K562 (cell line): ENCODE data around the gene RNF31. TPM values are rescaled to one million over a fixed set of nuclear protein-coding genes. Genes with fewer than 3 reads are reported as not detected.
A peak's percentile ranks its signal among the peaks of the same experiment; 100 is the strongest.

ENCODE experiments used
- ARNT ChIP-seq, 2 experiments: fragments of 450-650 bp; IDR thresholded peaks; 2 replicates each; pipeline ENCODE4 v1.6.1; 2016; ENCODE audit warnings: mild to moderate bottlenecking in 1 of 2
- BHLHE40 ChIP-seq: IDR thresholded peaks from 2 replicates; pipeline ENCODE4 v1.6.1; 2011; ENCODE audit warnings: low read length, improper control_type of control experiment
- BRD4 ChIP-seq: fragments of 200-600 bp; sonication (generic); IDR thresholded peaks from 2 replicates; pipeline ENCODE4 v1.6.1; 2017; ENCODE audit warnings: inconsistent platforms
- CC2D1A ChIP-seq: fragments of 450-650 bp; IDR thresholded peaks from 2 replicates; pipeline ENCODE4 v1.6.1; 2017; ENCODE audit warnings: mild to moderate bottlenecking
- CCAR2 ChIP-seq: fragments of 200-400 bp; formaldehyde crosslinking; IDR thresholded peaks from 2 replicates; pipeline ENCODE4 v1.6.1; 2017; ENCODE audit warnings: mild to moderate bottlenecking, low read depth, low read length
- DMBX1 ChIP-seq: fragments of 250-450 bp; sonication (Bioruptor Pico); IDR thresholded peaks from 2 replicates; pipeline ENCODE4 v1.8.0; 2022; ENCODE audit warnings: inconsistent platforms, mild to moderate bottlenecking, moderate library complexity, borderline replicate concordance
- ETV5 ChIP-seq: sonication (generic); formaldehyde crosslinking; IDR thresholded peaks from 2 replicates; pipeline ENCODE4 v1.4.0; 2020; ENCODE audit warnings: low read depth, mild to moderate bottlenecking, missing genetic modification reagents
- FOXJ2 ChIP-seq: fragments of 200-800 bp; sonication (Bioruptor generic); IDR thresholded peaks from 2 replicates; pipeline ENCODE4 v1.6.1; 2016; ENCODE audit warnings: missing genetic modification characterization, missing compliant biosample characterization
- KDM5B ChIP-seq: fragments of 200-600 bp; sonication (generic); IDR thresholded peaks from 2 replicates; pipeline ENCODE4 v1.6.1; 2012; ENCODE audit warnings: low read depth, mild to moderate bottlenecking, moderate library complexity, low read length, control low read depth, inconsistent platforms; ENCODE audit not compliant: insufficient replicate concordance
- PCBP1 ChIP-seq: fragments of 200-400 bp; formaldehyde crosslinking; IDR thresholded peaks from 2 replicates; pipeline ENCODE4 v1.6.1; 2018; ENCODE audit warnings: mild to moderate bottlenecking, low read depth, low read length; ENCODE audit not compliant: poor library complexity, severe bottlenecking
- POLR2A ChIP-seq: fragments of 450-650 bp; conservative IDR thresholded peaks from 2 replicates; pipeline ENCODE4 v1.6.1; 2016
- SMARCE1 ChIP-seq: fragments of 450-650 bp; IDR thresholded peaks from 2 replicates; pipeline ENCODE4 v1.7.1; 2016; ENCODE audit warnings: mild to moderate bottlenecking
- TOE1 ChIP-seq, 2 experiments: fragments of 450-650 bp in 1 of 2; sonication (generic) in 1 of 2; formaldehyde crosslinking in 1 of 2; IDR thresholded peaks; 2 replicates each; pipeline versions ENCODE4 v1.7.1 to v1.8.0; 2016 to 2022; ENCODE audit warnings: borderline replicate concordance in 2 of 2, mild to moderate bottlenecking in 2 of 2, antibody characterized with exemption in 1 of 2, inconsistent platforms in 1 of 2, low read depth in 1 of 2, missing genetic modification reagents in 1 of 2, moderate library complexity in 1 of 2
- ZNF146 ChIP-seq: IDR thresholded peaks from one replicate; pipeline ENCODE4 v1.6.1; 2018; ENCODE audit warnings: missing compliant biosample characterization; ENCODE audit not compliant: unreplicated experiment
- ZNF212 ChIP-seq: fragments of 450-650 bp; formaldehyde crosslinking; IDR thresholded peaks from 2 replicates; pipeline ENCODE4 v1.4.0; 2020; ENCODE audit warnings: mild to moderate bottlenecking
- ZNF239 ChIP-seq: fragments of 250-450 bp; sonication (Bioruptor Pico); IDR thresholded peaks from 2 replicates; pipeline ENCODE4 v1.4.0; 2020; ENCODE audit warnings: mild to moderate bottlenecking
- ZNF785 ChIP-seq: fragments of 250-450 bp; sonication (Bioruptor Pico); IDR thresholded peaks from 2 replicates; pipeline ENCODE4 v1.4.0; 2020; ENCODE audit warnings: mild to moderate bottlenecking
- polyA plus RNA-seq, 8 experiments: library from polyadenylated mRNA; depleted of rRNA in 4 of 8; stranded (reverse) in 5 of 8; unstranded in 3 of 8; fragments of >200 nt; fragmentation: Nextera tagmentation in 2 of 8; fragmentation: Illumina TruSeq in 1 of 8; extraction: Ambion mirVana in 2 of 8; extraction: Trizol in 1 of 8; gene quantifications; 2 replicates each; pipeline versions ENCODE4 v1.2.1 to v1.2.3, GENCODE V29; 2011 to 2014; ENCODE audit warnings: inconsistent platforms in 1 of 8, missing spikeins in 1 of 8
- total RNA-seq, 7 experiments: library from RNA; depleted of rRNA in 6 of 7; stranded (reverse); fragments of >200 nt in 6 of 7; fragmentation: Illumina TruSeq in 2 of 7; extraction: Trizol in 2 of 7; gene quantifications; 2 replicates each; pipeline versions ENCODE4 v1.2.1 to v1.2.3, GENCODE V29; 2011 to 2021; ENCODE audit warnings: low replicate concordance in 1 of 7
- TF ChIP-seq, protein P1 (sequence below): fragments of 250-450 bp; sonication (Bioruptor Pico); IDR thresholded peaks from 2 replicates; pipeline ENCODE4 v1.5.0; 2020; ENCODE audit warnings: mild to moderate bottlenecking
- TF ChIP-seq, protein P2 (sequence below): IDR thresholded peaks from 2 replicates; pipeline ENCODE4 v1.6.1; 2011; ENCODE audit not compliant: insufficient read length; ENCODE audit errors: extremely low read depth

The RNF31 gene
- total and polyA plus RNA-seq, 9 of the 15 experiments (the other 6 are each of a cell fraction or from before 2014, with no cell fraction given), result 3.1 to 47.6 (median 19.1) TPM

DNA sequence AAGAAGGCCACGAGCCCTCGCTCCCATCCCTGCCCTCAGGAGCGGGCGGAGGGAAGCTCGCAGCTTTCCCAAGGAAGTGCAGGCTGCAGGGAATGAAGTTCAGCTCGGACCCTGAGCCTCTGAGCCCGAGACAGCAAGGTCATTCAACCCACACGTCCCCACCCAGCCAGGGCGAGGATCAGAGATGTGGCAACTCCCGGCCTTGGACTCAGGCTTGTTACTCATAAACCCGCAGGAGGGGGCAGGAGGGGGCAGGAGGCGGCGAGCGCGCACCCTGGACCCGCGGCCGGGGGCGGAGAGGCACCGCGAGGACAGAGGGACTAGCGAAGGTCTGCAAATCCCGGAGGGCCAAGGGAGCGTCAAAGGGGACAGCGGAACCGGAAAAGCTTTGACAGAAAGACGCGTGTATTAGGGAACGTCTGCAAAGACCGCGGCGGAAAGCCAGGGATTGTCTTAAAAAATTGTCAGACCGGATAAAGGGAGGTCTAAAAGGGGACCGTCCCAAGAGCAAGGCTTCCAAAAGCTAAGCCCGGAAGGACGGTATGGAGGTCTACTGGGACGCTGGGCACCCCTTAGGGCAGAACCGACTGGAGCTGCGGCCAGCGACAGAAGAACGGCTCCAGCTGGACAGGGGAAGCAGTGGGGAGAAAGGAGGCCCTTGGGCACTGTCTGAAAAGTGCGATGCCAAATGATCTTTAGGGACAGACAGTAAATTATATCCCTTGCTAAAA lies 33.3 kb upstream of the RNF31 start (continued):
- TF ChIP-seq, protein P1, sequence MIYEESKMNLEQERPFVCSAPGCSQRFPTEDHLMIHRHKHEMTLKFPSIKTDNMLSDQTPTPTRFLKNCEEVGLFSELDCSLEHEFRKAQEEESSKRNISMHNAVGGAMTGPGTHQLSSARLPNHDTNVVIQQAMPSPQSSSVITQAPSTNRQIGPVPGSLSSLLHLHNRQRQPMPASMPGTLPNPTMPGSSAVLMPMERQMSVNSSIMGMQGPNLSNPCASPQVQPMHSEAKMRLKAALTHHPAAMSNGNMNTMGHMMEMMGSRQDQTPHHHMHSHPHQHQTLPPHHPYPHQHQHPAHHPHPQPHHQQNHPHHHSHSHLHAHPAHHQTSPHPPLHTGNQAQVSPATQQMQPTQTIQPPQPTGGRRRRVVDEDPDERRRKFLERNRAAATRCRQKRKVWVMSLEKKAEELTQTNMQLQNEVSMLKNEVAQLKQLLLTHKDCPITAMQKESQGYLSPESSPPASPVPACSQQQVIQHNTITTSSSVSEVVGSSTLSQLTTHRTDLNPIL, result no peak
- TF ChIP-seq, protein P2, sequence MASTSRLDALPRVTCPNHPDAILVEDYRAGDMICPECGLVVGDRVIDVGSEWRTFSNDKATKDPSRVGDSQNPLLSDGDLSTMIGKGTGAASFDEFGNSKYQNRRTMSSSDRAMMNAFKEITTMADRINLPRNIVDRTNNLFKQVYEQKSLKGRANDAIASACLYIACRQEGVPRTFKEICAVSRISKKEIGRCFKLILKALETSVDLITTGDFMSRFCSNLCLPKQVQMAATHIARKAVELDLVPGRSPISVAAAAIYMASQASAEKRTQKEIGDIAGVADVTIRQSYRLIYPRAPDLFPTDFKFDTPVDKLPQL, result peak; percentile 42
- no peak for TF ChIP-seq TOE1 (IDR thresholded peaks at IDR 0.05; ENCODE audit: borderline replicate concordance)
- no peak for TF ChIP-seq TOE1 (CRISPR knock-in tag; IDR thresholded peaks at IDR 0.05; ENCODE audit: borderline replicate concordance, low read depth)
- no peak for TF ChIP-seq ZNF785 (CRISPR knock-in tag)
- 0 out of 2 replicates have a peak, but pooled peaks have one; percentile 35 for TF ChIP-seq CC2D1A
- TF ChIP-seq ZNF239 (CRISPR knock-in tag), result peak; percentile 73
- 0 out of 2 replicates have a peak, but pooled peaks have one; percentile 39 for TF ChIP-seq SMARCE1
- 0 out of 2 replicates have a peak, but pooled peaks have one; percentile 18 for TF ChIP-seq DMBX1 (CRISPR knock-in tag)
- peak; percentile 56; the same call in 1 of the 2 replicates for TF ChIP-seq BRD4
- TF ChIP-seq KDM5B, result peak; percentile 58
- TF ChIP-seq ZNF212 (CRISPR knock-in tag), result no peak
- no peak for TF ChIP-seq ZNF146 (CRISPR knock-in tag)
- no peak for TF ChIP-seq PCBP1
- TF ChIP-seq POLR2A, result peak; percentile 88
- TF ChIP-seq FOXJ2 (tag), result no peak
- TF ChIP-seq CCAR2, result no peak
- peak in 1 of 2 experiments; percentile 66; a peak in 1 of 4 replicates for TF ChIP-seq ARNT (IDR thresholded peaks at IDR 0.05)
- peak; percentile 84 for TF ChIP-seq ETV5 (CRISPR knock-in tag)
- TF ChIP-seq BHLHE40, result no peak
